Measurements from ENCODE around the gene PRAMEF27. TPM values are rescaled to one million over a fixed set of nuclear protein-coding genes. Genes with fewer than 3 reads are reported as not detected.
"Not testable (repeated sequence)": the region's sequence is repeated elsewhere in the genome, so short reads cannot be mapped to it uniquely, and the experiment has no call there.

Gene PRAMEF27
- polyA plus RNA-seq (not detected in 2 replicates), polyA minus RNA-seq (not detected in 2 replicates)

GRCh38 chr1:13056475-13056874 is at the start of gene PRAMEF27:
PRAMEF27 (minus strand) TSS chr1:13056575; CDS start chr1:13053659, 2,916 bp downstream.
- not testable (repeated sequence) for H3K9me3 ChIP-seq (ENCODE audit: low read length); H3K79me2 ChIP-seq (replicated peaks; ENCODE audit: insufficient read depth, low read length); H3K9me2 ChIP-seq (ENCODE audit: insufficient read depth, low read length); H3K27me3 ChIP-seq (ENCODE audit: insufficient read depth, low read depth, low read length); H3F3A ChIP-seq (ENCODE audit: insufficient read depth, low read length, poor library complexity, severe bottlenecking); H2AFZ ChIP-seq (ENCODE audit: low read depth, low read length); H3K4me2 ChIP-seq (ENCODE audit: low read length); H3K9ac ChIP-seq (ENCODE audit: low read length); H3K4me3 ChIP-seq (ENCODE audit: low read length); H4K20me1 ChIP-seq (ENCODE audit: insufficient read depth); H3K27ac ChIP-seq (ENCODE audit: low read length); H3K36me3 ChIP-seq (ENCODE audit: insufficient read depth, low read length)

- not testable (repeated sequence) for H2AFZ ChIP-seq (ENCODE audit: low read depth, low read length); H3K27me3 ChIP-seq (ENCODE audit: insufficient read depth, low read depth, low read length); H3F3A ChIP-seq (ENCODE audit: insufficient read depth, low read length, poor library complexity, severe bottlenecking); H3K9me2 ChIP-seq (ENCODE audit: insufficient read depth, low read length); H3K9ac ChIP-seq (ENCODE audit: low read length); H3K4me3 ChIP-seq (ENCODE audit: low read length); H3K4me2 ChIP-seq (ENCODE audit: low read length); H4K20me1 ChIP-seq (ENCODE audit: insufficient read depth); H3K27ac ChIP-seq (ENCODE audit: low read length); H3K36me3 ChIP-seq (ENCODE audit: insufficient read depth, low read length); H3K79me2 ChIP-seq (replicated peaks; ENCODE audit: insufficient read depth, low read length); H3K9me3 ChIP-seq (ENCODE audit: low read length)
These were observed 14.1 kb upstream of the PRAMEF27 start, which contains the start of gene PRAMEF25 for GRCh38 chr1:13070474-13070873. PRAMEF25 (plus strand) TSS chr1:13070774; CDS start chr1:13073694, 2,920 bp downstream.

- H3K4me3 ChIP-seq (ENCODE audit: low read length); H3K79me2 ChIP-seq (replicated peaks; ENCODE audit: insufficient read depth, low read length): not testable (repeated sequence)
These were observed 36.5 kb downstream of the PRAMEF27 start for GRCh38 chr1:13019846-13020245.

DNA sequence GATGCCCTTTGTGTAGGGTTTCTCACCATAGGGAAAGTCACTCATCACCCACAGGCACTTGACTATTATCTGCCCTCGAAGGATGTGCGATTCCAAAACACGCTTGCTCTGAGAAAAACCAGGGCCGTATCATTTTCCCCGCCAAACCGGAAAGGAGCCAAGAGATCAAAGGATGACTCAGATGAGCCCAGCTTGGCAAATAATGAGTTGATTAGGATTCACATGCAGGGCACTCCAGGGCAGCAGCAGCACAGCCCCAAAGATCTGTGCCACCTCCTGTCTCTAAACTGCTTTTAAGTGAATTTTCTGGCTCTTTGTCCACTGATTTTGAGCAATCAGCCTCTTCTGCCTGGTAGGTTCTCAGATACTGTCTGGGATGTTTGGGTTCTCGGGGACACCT is 44.4 kb downstream of the PRAMEF27 start:
- H3K9me2 ChIP-seq (ENCODE audit: insufficient read depth, low read length); H2AFZ ChIP-seq (ENCODE audit: low read depth, low read length): not testable (repeated sequence)

More at GRCh38 chr1:13019846-13020245, 36.5 kb downstream of the PRAMEF27 start:
- H3F3A ChIP-seq (ENCODE audit: insufficient read depth, low read length, poor library complexity, severe bottlenecking); H4K20me1 ChIP-seq (ENCODE audit: insufficient read depth); H3K9me3 ChIP-seq (ENCODE audit: low read length); H3K27ac ChIP-seq (ENCODE audit: low read length); H3K4me2 ChIP-seq (ENCODE audit: low read length); H3K27me3 ChIP-seq (ENCODE audit: insufficient read depth, low read depth, low read length); H3K36me3 ChIP-seq (ENCODE audit: insufficient read depth, low read length); H3K9me2 ChIP-seq (ENCODE audit: insufficient read depth, low read length); H3K9ac ChIP-seq (ENCODE audit: low read length); H2AFZ ChIP-seq (ENCODE audit: low read depth, low read length): not testable (repeated sequence)

GRCh38 chr1:13009348-13009747 is 47.0 kb downstream of the PRAMEF27 start:
- not testable (repeated sequence) for H4K20me1 ChIP-seq (ENCODE audit: insufficient read depth); H3K4me2 ChIP-seq (ENCODE audit: low read length); H3K9me2 ChIP-seq (ENCODE audit: insufficient read depth, low read length)

More for the DNA sequence above, 44.4 kb downstream of the PRAMEF27 start:
- H3K9me3 ChIP-seq (ENCODE audit: low read length); H3K4me2 ChIP-seq (ENCODE audit: low read length); H3K27me3 ChIP-seq (ENCODE audit: insufficient read depth, low read depth, low read length); H3K9ac ChIP-seq (ENCODE audit: low read length); H3K27ac ChIP-seq (ENCODE audit: low read length); H3F3A ChIP-seq (ENCODE audit: insufficient read depth, low read length, poor library complexity, severe bottlenecking); H3K79me2 ChIP-seq (replicated peaks; ENCODE audit: insufficient read depth, low read length); H3K36me3 ChIP-seq (ENCODE audit: insufficient read depth, low read length); H4K20me1 ChIP-seq (ENCODE audit: insufficient read depth); H3K4me3 ChIP-seq (ENCODE audit: low read length): not testable (repeated sequence)

DNA sequence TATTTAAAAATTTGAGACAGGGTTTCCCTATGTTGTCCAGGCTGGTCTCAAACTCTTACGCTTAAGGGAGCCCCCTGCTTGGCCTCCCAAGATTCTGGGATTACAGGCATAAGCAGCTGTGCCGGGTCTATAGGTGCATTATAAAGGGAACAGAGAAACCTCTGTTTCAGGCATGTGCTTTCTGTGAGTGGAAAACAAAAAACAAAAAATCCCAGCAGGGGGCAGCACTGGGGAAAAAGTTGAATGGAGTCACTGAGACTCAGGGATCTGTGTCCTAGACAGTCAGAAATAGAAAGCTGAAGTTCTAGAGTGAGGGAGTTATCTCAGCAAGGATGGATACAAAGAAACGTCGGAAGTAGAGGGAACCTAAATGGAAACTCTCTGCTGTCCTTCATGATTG is 50.6 kb downstream of the PRAMEF27 start:
- not testable (repeated sequence) for H3K9me2 ChIP-seq (ENCODE audit: insufficient read depth, low read length); H3K4me3 ChIP-seq (ENCODE audit: low read length); H3K27ac ChIP-seq (ENCODE audit: low read length); H3K9me3 ChIP-seq (ENCODE audit: low read length); H3K4me2 ChIP-seq (ENCODE audit: low read length); H3K27me3 ChIP-seq (ENCODE audit: insufficient read depth, low read depth, low read length); H3F3A ChIP-seq (ENCODE audit: insufficient read depth, low read length, poor library complexity, severe bottlenecking); H3K36me3 ChIP-seq (ENCODE audit: insufficient read depth, low read length); H2AFZ ChIP-seq (ENCODE audit: low read depth, low read length); H3K9ac ChIP-seq (ENCODE audit: low read length); H4K20me1 ChIP-seq (ENCODE audit: insufficient read depth); H3K79me2 ChIP-seq (replicated peaks; ENCODE audit: insufficient read depth, low read length)

More at GRCh38 chr1:13009348-13009747, 47.0 kb downstream of the PRAMEF27 start:
- not testable (repeated sequence) for H3K27ac ChIP-seq (ENCODE audit: low read length); H3K4me3 ChIP-seq (ENCODE audit: low read length); H3F3A ChIP-seq (ENCODE audit: insufficient read depth, low read length, poor library complexity, severe bottlenecking); H3K9ac ChIP-seq (ENCODE audit: low read length); H3K9me3 ChIP-seq (ENCODE audit: low read length); H3K79me2 ChIP-seq (replicated peaks; ENCODE audit: insufficient read depth, low read length); H3K27me3 ChIP-seq (ENCODE audit: insufficient read depth, low read depth, low read length); H2AFZ ChIP-seq (ENCODE audit: low read depth, low read length); H3K36me3 ChIP-seq (ENCODE audit: insufficient read depth, low read length)

Other genes starting within 250 kb of the PRAMEF27 start
- not detected in 2 replicates for gene PRAMEF11, start 225.2 kb downstream of the PRAMEF27 start, polyA plus RNA-seq
- not detected in 2 replicates for gene HNRNPCL1, start 207.9 kb downstream of the PRAMEF27 start, polyA plus RNA-seq
- not detected in 2 replicates for gene PRAMEF2, start 199.5 kb downstream of the PRAMEF27 start, polyA plus RNA-seq
- not detected in 2 replicates for gene PRAMEF4, start 170.4 kb downstream of the PRAMEF27 start, polyA plus RNA-seq
- gene PRAMEF10, start 158.3 kb downstream of the PRAMEF27 start, polyA plus RNA-seq, result not detected in 2 replicates
- gene PRAMEF7, start 140.0 kb downstream of the PRAMEF27 start, polyA plus RNA-seq, result not detected in 2 replicates
- gene PRAMEF6, start 109.0 kb downstream of the PRAMEF27 start, polyA plus RNA-seq, result not detected in 2 replicates
- gene HNRNPCL3, start 4.2 kb upstream of the PRAMEF27 start, polyA plus RNA-seq, result not detected in 2 replicates
- not detected in 2 replicates for gene PRAMEF25, start 14.2 kb upstream of the PRAMEF27 start, polyA plus RNA-seq
- not detected in 2 replicates for gene HNRNPCL2, start 60.3 kb upstream of the PRAMEF27 start, polyA plus RNA-seq
- gene PRAMEF26, start 99.4 kb upstream of the PRAMEF27 start, polyA plus RNA-seq, result not detected in 2 replicates
- gene HNRNPCL4, start 109.1 kb upstream of the PRAMEF27 start, polyA plus RNA-seq, result not detected in 2 replicates
- gene PRAMEF9, start 115.3 kb upstream of the PRAMEF27 start, polyA plus RNA-seq, result not detected in 2 replicates
- not detected in 2 replicates for gene PRAMEF13, start 144.8 kb upstream of the PRAMEF27 start, polyA plus RNA-seq
- gene PRAMEF18, start 169.6 kb upstream of the PRAMEF27 start, polyA plus RNA-seq, result not detected in 2 replicates
- not detected in 2 replicates for gene PRAMEF5, start 197.6 kb upstream of the PRAMEF27 start, polyA plus RNA-seq
- gene PRAMEF8, start 228.6 kb upstream of the PRAMEF27 start, polyA plus RNA-seq, result not detected in 2 replicates
- gene PRAMEF33, start 247.0 kb upstream of the PRAMEF27 start, polyA plus RNA-seq, result not detected in 2 replicates

Data from neural cell (in vitro differentiated cells).